Measurements from ENCODE around the gene SPRYD7.

DNA sequence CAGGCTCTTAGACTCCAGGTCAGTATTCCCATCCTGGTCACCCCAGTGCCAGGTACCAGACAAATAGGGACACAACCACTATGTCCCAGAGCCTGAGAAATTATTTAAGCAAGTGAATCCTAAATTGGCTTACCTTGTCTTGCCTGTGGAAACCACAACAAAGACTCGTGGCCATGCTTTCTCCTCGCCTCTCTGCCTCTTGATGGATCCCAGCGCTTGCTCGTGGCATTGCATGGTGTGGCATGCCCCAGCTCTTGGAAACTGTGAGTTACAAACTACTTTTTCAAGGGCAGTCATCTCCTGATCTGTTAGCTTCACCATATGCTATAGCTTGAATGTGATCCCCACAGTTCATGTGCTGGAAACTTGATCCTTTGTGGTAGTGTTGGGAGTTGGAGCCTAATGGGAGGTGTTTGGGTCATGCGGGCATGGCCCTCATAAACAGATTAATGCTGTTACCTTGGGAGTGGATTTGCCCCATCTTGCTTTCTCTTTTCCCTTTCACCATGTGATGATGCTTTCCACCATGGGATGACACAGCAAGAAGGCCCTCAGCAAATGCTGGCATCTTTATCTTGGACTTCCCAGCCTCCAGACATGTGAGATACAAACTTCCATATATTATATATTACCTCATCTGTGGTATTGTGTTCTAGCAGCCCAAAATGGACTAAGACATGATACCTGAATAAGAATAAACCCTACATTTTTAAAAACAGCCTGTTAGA, 31.2 kb downstream of the SPRYD7 start:
- TF ChIP-seq CTCF (IDR thresholded peaks at IDR 0.05; ENCODE audit: low read length) (no peak), EZH2 (IDR thresholded peaks at IDR 0.05; ENCODE audit: borderline replicate concordance, low read length) (no peak)
